GM19324 (cell line): ENCODE measurements around the gene ACTR3.

Source experiments
- ATAC-seq: cut with Tn5 transposase; IDR thresholded peaks from one replicate; pipeline ENCODE4 v1.9.1; 2021; ENCODE audit warnings: mild to moderate bottlenecking, moderate library complexity; ENCODE audit not compliant: unreplicated experiment, low FRiP score

The ACTR3 gene

DNA sequence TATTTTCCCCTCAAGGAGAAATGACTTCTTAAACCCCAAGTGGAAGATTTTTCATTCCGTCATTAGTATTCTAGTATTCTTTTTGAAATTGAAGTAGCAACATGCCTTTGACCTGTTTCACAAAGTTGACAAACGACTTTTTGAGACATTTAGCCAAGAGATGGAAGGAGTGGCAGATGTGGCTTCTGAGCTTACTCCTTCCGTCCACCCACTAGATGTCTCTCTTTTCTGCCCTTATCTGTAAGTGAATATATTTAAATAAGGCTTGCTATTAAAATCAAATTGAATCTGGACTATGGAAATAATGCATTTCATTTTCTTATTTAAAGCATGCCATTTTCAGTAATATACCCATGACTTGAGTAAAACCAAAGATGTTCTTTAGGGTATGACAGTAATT, 74.1 kb downstream of the ACTR3 start:
- no peak for ATAC-seq

DNA sequence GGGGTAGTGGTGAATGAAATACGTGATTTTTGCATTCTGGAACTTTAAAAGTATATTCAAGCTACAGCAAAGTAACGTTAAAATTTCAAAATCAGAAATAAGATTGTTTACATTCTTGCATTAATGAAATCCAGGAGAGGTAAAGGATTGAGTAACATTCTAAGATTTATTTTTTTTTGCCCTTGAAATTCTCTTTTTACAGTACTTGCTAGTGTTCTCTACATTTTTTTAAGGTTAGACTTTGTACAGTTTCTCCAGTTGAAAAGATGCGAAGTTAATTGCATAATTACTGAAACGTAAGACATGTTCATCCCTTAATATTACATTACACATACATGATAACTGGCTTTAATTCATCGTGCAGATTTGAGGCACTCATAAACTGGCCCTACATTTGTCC, 74.5 kb downstream of the ACTR3 start:
- no peak for ATAC-seq

DNA sequence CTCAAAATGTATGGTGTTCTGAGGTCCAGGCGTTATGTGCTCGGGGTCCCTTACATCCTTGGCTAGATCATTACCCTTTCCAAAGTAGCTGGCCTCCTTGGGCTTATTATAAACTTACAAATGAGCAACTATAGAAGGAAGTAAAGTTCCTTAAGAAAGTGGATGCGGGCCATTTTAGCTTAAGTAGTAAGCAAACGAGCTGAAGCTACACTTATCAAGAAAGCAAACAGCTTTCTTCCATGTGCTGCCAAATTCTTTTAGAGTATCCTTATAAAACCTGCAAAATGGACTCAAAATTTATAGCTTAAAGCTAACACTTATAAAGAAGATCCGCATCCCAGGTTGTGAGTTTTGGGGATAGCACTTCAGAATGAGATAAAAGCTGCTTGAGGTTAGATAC, 75.3 kb downstream of the ACTR3 start:
- no peak for ATAC-seq

DNA sequence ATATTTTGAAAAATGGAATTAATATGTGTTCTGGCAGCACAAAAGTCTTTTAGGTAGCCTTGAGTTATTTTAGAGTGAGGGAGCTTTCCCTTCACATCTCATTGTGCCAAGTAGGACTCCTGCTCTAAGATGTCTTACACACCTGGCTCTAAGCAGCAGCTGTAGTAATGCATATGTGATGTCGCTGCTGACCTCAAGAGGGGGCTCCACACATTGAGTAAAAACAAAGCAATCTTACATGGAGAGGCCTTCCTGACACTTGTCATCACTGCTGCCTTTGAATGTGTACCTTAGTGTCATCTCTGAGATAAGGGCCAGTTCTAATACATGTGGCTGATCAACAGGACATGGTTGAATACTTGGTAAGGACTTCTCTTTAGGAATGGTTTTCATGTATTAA, 75.8 kb downstream of the ACTR3 start:
- peak; percentile 53 for ATAC-seq

DNA sequence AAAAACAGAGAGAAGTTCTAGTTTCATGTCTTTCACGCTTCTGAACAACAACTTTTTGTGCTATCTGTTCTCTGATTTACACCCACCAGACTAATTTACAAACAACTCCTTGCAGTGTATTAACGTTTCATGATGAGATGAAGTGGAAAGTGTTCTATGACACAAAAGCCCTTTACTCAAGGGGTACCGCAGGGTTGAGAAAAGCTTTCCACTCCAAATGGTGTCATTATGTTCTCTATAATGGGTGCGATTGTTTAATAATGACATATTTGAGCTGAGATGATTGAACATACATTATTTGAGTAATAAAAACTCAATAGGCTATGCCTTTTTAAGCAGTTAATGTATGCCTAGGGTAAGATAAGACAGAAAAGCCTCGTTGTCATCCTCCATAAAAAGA, 76.3 kb downstream of the ACTR3 start:
- no peak for ATAC-seq

DNA sequence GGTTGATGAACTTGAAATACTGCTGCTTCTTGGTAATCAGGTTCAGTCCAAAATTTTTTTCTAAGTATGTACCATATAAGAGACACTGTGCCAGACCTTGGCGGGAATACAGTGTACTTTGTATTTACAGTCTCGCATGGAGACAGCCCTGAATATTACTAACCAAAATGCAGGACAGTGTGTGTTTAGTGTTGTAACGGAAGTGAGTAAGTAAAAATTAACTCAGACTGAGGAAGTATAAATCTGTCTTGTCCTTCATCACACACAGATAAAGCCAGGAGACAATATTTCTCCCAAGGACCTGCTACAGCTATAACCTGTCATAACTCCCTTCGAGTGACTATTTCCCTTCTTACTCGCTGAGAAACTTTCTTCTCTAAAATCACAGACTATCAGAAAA, 76.9 kb downstream of the ACTR3 start:
- no peak for ATAC-seq

DNA sequence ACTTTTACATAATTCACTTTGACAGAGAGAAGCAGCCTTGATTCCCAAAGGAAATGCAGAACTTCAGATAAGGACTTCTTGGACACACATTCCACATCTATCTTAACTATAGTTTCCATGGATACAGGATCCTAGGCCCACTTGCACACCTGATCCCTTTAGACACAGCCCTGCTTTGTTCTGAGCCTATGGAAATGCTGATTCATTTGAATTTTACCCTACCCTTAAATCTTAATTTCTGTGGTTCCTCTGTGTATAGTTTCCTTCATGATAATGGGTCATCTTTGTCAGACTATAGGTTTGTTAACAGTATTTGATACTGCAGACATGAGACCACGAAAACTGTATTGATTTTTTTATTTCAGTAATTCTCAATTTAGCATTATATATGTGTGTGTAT, 77.4 kb downstream of the ACTR3 start:
- ATAC-seq, result no peak

DNA sequence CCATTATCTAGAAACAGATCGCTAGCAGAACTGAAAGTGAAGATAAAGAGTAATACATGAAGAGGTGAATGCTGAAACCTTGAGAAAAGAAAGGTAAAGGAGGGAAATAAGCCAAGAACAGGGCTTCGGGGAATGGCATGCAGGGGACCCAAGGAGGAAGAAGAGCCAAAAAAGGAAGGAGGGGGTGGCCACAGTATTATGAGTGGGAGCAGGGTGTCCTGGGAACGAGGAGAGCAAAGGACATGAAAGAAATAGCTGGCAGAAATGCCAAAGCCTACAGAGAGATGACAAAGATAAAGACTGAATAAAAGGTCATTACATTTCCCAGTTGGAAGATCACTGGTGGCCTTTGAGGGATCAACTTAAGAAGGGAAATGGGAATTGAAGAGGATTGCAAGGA, 82.9 kb downstream of the ACTR3 start:
- ATAC-seq, result no peak

DNA sequence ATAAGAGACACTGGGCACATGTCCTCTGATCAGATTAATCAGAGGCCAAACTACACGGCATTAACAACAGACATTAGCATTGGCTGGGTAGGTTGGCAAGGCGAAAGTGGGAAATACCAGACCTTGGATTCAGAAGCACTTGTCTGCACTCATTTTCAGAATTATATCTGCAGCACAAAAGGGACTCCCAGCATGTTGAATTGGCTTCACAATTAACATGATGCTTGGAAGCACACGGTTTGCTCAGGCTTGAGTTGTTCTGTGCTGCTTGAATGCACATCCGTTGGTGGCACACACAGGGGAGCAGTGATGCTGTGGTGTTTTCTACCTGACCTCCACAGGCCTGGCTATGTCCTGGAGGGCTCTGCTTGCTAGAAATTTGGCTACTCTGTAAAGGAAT, 83.9 kb downstream of the ACTR3 start:
- no peak for ATAC-seq

DNA sequence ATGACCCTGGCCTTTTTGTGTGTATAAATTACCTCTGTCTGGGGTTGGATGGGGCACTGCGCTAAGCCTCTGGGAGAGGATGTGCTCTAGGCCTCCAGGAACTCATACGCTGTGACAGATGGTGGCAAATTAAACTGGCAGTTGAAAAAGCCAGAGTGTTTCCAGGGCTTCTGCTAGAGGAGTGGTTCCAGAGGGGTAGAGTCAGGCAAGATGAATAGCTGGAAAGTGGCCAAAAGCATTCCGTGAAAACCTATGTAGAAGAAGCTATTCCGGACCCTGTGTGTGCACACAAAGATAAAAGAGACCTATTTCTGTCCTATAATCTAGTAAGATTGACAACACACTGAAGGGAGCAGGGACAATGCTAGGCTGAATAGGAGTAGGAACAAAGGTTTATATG, 84.8 kb downstream of the ACTR3 start:
- no peak for ATAC-seq

DNA sequence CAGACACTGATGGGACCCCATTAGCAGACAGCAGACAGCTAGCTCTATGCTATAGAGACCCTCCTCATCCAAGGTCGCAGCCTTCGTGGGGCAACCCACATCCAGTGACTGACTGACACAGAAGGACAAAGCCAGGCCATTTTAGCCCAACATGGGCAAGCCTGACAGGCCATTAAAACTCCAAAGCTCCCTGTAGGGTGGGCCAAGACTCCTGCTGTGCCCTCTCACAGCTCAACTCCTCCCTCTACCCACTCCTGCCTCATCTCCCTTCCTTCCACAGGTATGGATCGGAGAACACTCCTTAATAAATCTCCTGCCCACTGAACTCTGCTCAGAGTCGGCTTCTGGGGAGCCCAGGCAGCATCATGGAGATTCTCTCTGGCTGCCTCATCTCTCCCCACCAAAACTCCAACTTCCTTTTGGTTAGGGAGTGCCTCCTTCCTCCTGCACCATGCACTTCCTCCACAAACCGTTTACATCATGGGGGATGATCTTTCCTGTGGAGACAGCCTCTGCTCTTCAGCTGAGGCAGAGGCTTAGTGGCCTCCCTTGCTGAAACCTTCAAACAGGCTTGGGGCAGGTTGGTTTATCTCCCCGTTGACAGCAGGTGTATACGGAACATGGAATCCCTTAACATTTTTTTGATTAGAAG, 86.5 kb downstream of the ACTR3 start:
- no peak for ATAC-seq

DNA sequence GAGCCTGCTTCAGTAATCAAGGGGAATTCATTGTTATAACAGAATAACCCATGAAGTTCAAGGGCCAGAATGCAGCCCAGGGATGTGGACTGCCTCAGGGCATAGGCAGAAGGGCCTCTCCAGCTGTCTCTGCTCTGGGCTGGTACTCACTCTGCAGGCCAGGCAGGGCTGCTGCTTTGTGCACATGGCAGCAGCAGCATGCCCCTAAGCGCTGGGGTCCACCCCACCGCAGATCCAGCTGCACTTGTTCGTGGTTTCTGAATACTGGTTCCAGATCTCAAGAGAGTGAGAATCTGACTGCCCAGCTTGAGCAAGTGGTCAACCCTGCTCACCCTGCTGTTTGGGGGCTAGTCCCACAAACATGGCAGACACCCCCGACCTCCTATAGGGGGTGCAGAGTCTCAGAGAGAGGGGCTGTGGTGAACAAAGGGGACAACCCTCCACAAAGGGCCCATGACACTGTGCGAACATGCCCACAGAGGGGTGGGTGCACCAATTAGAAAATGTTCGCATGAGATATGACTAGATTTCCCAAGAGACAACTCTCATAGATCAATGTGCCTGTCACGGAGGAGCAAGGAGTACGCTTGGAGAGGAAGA, 87.3 kb downstream of the ACTR3 start:
- no peak for ATAC-seq

DNA sequence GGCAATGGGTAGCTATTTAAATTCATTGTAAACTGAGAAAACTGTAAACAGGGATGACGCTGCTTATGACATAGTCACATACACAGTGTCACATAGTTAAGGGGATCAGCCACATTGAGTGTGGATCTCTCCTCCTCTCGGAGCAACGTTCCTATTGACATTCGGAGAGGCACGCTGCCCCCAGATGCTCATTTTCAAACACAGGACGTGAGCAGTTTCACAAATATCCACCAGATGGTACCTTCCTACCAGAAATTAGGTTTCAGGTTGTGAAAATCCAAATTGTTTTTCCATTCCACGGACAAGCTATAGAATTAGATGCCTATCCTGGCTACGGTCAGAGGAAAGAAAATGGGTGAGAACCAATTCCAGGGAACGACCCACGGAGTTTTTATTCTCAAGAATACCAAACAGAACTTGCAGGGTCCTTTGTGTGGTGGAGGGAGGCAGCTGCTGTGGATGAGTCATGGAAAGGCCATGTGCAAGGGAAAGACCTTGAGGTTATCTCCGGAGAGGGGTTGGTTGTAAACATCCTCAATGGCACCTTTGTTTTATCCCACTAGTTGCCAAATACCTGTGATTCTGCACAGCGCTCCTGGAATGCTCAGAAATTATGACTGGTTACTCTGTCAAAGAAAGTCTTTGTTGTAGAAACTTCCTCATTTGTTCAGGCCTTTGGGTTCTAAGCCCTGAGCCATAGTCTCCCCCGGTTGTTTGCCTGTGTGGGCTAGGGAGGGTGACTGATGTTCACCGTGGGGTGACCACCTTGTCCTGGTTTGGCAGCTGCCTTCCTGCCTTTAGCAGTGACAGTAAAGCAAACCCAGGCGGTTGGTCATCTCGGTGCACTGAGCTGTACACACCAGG, 88.0 kb downstream of the ACTR3 start:
- ATAC-seq, result no peak

DNA sequence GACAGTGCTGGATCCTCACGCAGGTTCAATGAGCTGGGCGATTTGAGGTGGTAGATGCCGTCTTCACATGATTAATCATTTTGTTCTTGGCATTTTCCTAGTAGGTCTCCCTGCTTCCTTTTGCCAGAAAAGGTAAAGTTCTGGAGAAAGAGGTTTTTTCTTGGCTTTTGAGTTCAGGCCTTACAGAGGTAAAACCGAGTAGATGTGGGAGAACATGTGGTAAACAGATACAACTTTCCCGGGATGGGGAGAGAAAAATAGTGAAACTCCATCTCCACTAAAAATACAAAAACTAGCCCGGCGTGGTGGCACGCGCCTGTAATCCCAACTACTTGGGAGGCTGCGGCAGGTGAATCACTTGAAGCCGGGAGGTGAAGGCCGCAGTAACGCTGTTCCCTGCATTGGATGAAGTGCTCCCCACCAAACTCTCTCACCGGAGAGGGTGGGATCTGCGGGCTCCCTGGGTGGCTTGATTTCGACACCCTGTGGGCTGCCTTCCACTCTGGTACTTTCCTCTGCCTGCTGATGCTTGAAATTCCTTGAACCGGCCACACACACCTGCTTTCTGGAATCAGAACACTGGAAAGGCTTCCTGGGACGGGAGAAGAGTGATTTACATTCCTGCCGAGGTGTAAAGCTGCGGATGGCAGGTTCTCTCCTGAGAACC, 88.8 kb downstream of the ACTR3 start:
- ATAC-seq, result no peak

DNA sequence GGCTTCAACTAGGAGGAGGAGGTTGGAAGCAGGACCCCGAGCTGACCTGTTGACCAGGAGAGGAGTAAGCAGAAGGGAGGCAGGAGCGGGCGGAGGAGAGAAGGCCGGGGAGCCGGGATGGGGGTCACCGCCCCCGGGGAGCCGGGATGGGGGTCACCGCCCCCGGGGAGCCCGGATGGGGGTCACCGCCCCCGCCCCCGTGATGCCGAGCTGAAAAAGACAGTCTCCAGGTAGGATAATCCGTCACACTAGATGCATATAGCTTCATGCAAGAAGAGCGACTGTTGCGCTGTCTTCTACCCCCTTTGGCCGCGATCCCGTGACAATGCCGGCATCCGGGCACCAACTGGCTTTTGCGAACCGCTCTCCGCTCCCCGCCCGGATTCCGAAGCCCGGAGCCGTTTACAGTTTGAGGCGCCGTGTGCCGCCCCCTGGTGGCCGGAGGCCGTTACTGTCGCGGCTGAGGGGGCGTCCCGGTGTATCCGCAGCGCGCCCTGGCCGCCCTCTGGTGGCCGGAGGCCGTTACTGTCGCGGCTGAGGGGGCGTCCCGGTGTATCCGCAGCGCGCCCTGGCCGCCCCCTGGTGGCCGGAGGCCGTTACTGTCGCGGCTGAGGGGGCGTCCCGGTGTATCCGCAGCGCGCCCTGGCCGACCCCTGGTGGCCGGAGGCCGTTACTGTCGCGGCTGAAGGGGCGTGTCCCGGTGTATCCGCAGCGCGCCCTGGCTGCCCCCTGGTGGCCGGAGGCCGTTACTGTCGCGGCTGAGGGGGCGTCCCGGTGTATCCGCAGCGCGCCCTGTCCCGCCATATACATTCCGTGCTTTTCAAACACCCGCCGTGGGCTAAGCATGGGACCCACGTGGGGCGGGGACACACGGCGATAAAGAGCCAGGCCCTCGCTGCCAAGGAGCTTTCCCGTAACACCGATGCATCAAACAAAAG, 89.6 kb downstream of the ACTR3 start:
- no peak for ATAC-seq

DNA sequence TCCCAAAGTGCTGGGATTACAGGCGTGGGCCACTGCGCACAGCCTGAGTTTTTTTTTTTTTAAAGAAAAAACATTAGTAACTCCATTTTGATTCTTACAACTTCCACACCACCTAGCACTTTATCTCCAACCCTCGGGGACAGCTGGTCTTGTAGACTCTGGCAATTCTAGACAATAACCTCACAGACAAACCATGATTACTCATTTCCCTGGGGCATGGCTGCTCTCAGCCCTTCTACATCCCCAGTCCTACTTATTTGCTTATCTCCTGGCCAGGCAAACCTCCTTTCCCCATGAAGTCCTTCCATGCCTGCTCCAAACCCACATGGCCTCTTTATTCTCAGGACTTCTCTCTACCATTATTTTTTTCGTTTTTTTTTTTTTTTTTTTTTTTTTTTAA, 91.1 kb downstream of the ACTR3 start:
- ATAC-seq, result no peak

DNA sequence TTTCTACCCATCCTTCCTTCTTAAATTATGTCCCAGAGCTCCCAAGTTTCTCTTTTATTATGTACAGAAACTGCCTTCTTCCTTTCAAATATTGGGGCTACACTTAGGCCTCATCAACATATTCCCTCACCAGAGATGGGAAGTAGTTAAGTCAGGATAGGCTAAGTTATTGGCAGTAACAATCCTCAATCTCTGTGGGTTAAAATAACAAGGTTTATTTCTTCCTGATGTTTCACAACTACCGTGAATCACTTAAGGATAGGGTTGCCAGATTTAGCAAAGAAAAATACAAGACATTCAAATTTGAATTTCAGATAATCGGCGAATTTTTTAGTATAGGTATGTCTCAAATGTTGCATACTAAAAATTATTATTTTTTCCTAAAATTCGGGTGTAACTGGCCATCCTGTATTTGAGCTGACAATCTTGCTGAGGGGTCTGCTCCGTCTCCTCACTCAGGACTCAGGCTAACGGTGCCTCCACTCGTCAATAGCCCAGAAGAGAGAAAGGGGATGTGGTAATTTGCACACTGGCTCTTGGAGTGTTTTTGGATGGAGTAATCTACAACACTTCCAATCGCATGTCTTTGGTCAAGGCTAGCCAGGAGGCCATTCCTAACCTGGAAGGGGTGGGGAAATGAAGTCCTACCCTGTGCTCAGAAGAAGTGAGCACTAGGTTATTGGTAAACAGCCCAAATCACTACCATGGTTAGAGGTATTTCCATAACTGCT, 91.7 kb downstream of the ACTR3 start:
- ATAC-seq, result no peak

DNA sequence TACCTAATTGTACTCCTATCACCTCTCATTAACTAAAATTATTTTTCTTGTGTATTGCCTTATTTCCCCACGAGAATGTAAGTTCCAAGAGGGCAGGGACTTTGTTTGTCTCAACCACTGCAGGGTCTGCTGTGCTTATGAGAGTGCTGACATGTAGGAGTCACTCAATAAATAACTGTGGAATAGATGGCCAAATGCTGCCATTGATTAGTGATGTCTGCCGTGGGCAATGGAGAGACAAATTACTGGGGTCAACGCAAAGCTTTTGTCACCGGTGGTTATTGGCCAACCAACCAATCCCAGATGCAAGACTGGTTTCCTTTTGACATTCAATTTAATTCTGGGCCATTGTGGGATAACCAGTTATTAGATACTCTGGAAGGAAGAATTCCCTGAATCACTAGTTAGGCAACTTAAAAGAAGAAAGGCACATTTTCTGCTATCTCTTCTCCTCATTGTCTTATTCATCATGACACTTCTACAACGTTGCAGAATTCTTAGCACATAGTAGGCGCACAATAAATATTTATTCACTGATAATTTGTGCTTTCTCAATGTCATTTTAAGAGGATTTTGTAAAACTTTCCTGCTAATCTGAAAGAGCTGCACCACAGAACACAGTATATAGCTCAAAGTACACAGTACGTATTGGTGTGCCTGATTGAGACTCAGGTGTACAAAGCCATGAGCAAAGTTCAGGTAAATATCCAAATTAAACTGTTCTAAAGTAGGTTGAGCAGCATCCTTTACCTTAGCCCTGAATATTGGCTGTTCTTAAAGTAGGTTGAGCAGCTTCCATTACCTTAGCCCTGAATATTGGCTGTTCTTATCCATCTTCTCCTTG, 95.9 kb downstream of the ACTR3 start:
- ATAC-seq, result no peak
